T-helper 1 cell treated with Interleukin-12 subunit alpha and Interleukin-12 subunit beta and Interleukin-4 antibody, amounts not matched to agents 30 ng/mL and 1 ng/mL, for 36 hours (primary cell): ENCODE data around the gene TBX4. TPM values are rescaled to one million over a fixed set of nuclear protein-coding genes. Genes with fewer than 3 reads are reported as not detected.

Experiments used
- intact Hi-C: fragments of 100-400 bp; cut with micrococcal nuclease; formaldehyde crosslinking; loops from one replicate; pipeline ENCODE4 v1.15.1; 2024
- total RNA-seq: library from RNA; stranded (reverse); gene quantifications from 2 replicates; pipeline ENCODE4 v1.2.3, GENCODE V29; 2022

The TBX4 gene
- total RNA-seq: not detected in 2 replicates

GRCh38 chr17:61452301-61453290, at the start of gene TBX4:
TSS of gene TBX4 (plus strand) at chr17:61452422. CDS start at chr17:61456491, 4,069 bp downstream.
- intact Hi-C loops: loop anchor here (1.0 to 2.0 kb wide), 3 partner anchors 42 to 54 kb away; no protein-coding TSS in a partner anchor

GRCh38 chr17:61402978-61403800, 49.0 kb upstream of the TBX4 start:
- intact Hi-C loops: loop anchor here (2.0 kb wide), 1 partner anchor 50 kb away; the partner anchor contains the start of gene TBX4

GRCh38 chr17:61403801-61404662, 48.2 kb upstream of the TBX4 start:
- intact Hi-C loops: loop anchor here (2.0 kb wide), 1 partner anchor 49 kb away; the partner anchor contains the start of gene TBX4

- intact Hi-C loops: no loop called here
Observed at GRCh38 chr17:61404663-61404912, 47.6 kb upstream of the TBX4 start.

- intact Hi-C loops: no loop called here
Observed at GRCh38 chr17:61404913-61405685, 47.1 kb upstream of the TBX4 start.

- intact Hi-C loops: no loop called here
Observed at GRCh38 chr17:61405686-61406536, 46.3 kb upstream of the TBX4 start.

GRCh38 chr17:61406537-61406845, 45.7 kb upstream of the TBX4 start:
- intact Hi-C loops: no loop called here

- intact Hi-C loops: no loop called here
Observed at GRCh38 chr17:61406971-61407911, 45.0 kb upstream of the TBX4 start.

GRCh38 chr17:61408151-61409041, 43.8 kb upstream of the TBX4 start:
- intact Hi-C loops: no loop called here

GRCh38 chr17:61409301-61410112, 42.7 kb upstream of the TBX4 start:
- intact Hi-C loops: loop anchor here (2.0 to 10.0 kb wide), 2 partner anchors 43 to 515 kb away; partner anchors contain the start of genes INTS2 and TBX4

- intact Hi-C loops: loop anchor here (2.0 to 10.0 kb wide), 2 partner anchors 42 to 514 kb away; partner anchors contain the start of genes INTS2 and TBX4
Observed at GRCh38 chr17:61410141-61411010, 41.8 kb upstream of the TBX4 start.

GRCh38 chr17:61411011-61411260, 41.3 kb upstream of the TBX4 start:
- intact Hi-C loops: loop anchor here (2.0 to 10.0 kb wide), 2 partner anchors 42 to 514 kb away; partner anchors contain the start of genes INTS2 and TBX4

GRCh38 chr17:61411261-61412142, 40.7 kb upstream of the TBX4 start:
- intact Hi-C loops: loop anchor here (1.0 to 10.0 kb wide), 7 partner anchors 41 to 513 kb away; partner anchors contain the start of genes INTS2 and TBX4

GRCh38 chr17:61412143-61412859, 39.9 kb upstream of the TBX4 start:
- intact Hi-C loops: loop anchor here (1.0 to 10.0 kb wide), 6 partner anchors 139 to 512 kb away; partner anchors contain the start of gene INTS2
